HepG2 (cell line): Measurements from ENCODE around the gene CRY1. TPM values are rescaled to one million over a fixed set of nuclear protein-coding genes. Genes with fewer than 3 reads are reported as not detected.

Experiments
- ATAC-seq: fragments of 200-7000 bp; cut with Tn5 transposase; 3 replicates; pipeline ENCODE4 v1.9.1; 2020; ENCODE audit warnings: mild to moderate bottlenecking, moderate library complexity
- BruUV-seq: library from RNA; stranded (reverse); fragments of 400-500 nt; replicated peaks from 2 replicates; lab custom pipeline; 2021; lab: Mats Ljungman, UMichigan
- CTCF ChIA-PET: fragments of 300-600 bp; formaldehyde crosslinking; extraction: SDS; loops from one replicate; lab custom pipeline; 2021; ENCODE audit warnings: low total read pairs, inconsistent platforms, low intra/inter-chr PET ratio; lab: Yijun Ruan, JAX
- POLR2A ChIA-PET: fragments of 350-600 bp; sonication (Branson Sonifier 250); formaldehyde crosslinking; loops from one replicate; lab custom pipeline; 2020; ENCODE audit warnings: antibody characterized with exemption, inconsistent platforms; lab: Yijun Ruan, JAX
- DNase-seq: peaks from one replicate; pipeline ENCODE4 v3.0.0-alpha.2; 2015; ENCODE audit warnings: low spot score
- FAIRE-seq: peaks from 3 replicates; lab custom pipeline; 2011; peaks lifted over from hg19 to GRCh38; lab: Jason Lieb, UNC
- H2AFZ ChIP-seq: one replicate; pipeline ENCODE4 v1.6.1; 2011; ENCODE audit warnings: low read length, inconsistent platforms
- H3K27ac ChIP-seq: fragments of 300-600 bp; 3 replicates; pipeline ENCODE4 v1.8.0; 2011; ENCODE audit warnings: mixed run types, mild to moderate bottlenecking, mixed read lengths, low read length, inconsistent platforms; ENCODE audit not compliant: insufficient read depth; ENCODE audit errors: extremely low read length
- H3K27me3 ChIP-seq, 2 experiments: fragments of 200-600 bp in 1 of 2; 2 replicates in 1 of 2; 3 replicates in 1 of 2; pipeline versions ENCODE4 v1.6.0 to v1.8.0; 2011; ENCODE audit warnings: low read length in 2 of 2, mild to moderate bottlenecking in 2 of 2, moderate library complexity in 2 of 2, inconsistent platforms in 1 of 2; ENCODE audit not compliant: insufficient read depth in 2 of 2, control insufficient read depth in 1 of 2
- H3K36me3 ChIP-seq, 2 experiments: fragments of 200-600 bp in 1 of 2; replicated peaks in 1 of 2; 2 replicates in 1 of 2; 3 replicates in 1 of 2; pipeline versions ENCODE4 v1.5.1 to v1.8.0; 2011; ENCODE audit warnings: low read length in 2 of 2, inconsistent platforms in 1 of 2; ENCODE audit not compliant: insufficient read depth in 2 of 2, control insufficient read depth in 1 of 2
- H3K4me1 ChIP-seq: 2 replicates; pipeline ENCODE4 v1.5.1; 2012; ENCODE audit warnings: low read length, inconsistent platforms; ENCODE audit not compliant: insufficient read depth
- H3K4me2 ChIP-seq: 2 replicates; pipeline ENCODE4 v1.6.0; 2011; ENCODE audit warnings: low read depth, low read length, inconsistent platforms
- H3K4me3 ChIP-seq, 3 experiments: fragments of 200-600 bp in 1 of 3; sonication (generic), shearing (Covaris generic) in 1 of 3; replicated peaks in 1 of 3; 2 replicates each; pipeline ENCODE4 v1.5.1; 2011 to 2016; ENCODE audit warnings: low read length in 3 of 3, inconsistent platforms in 2 of 3, low read depth in 2 of 3, mild to moderate bottlenecking in 2 of 3, control low read depth in 1 of 3, mixed read lengths in 1 of 3; ENCODE audit not compliant: insufficient read depth in 1 of 3
- H3K79me2 ChIP-seq: one replicate; pipeline ENCODE4 v1.6.1; 2011; ENCODE audit warnings: low read length, inconsistent platforms; ENCODE audit not compliant: insufficient read depth
- H3K9ac ChIP-seq: 2 replicates; pipeline ENCODE4 v1.6.0; 2011; ENCODE audit warnings: mild to moderate bottlenecking, low read depth, low read length, inconsistent platforms; ENCODE audit not compliant: insufficient read depth
- H3K9me3 ChIP-seq: 2 replicates; pipeline ENCODE4 v1.5.1; 2012; ENCODE audit warnings: mild to moderate bottlenecking, low read length
- H4K20me1 ChIP-seq: 2 replicates; pipeline ENCODE4 v1.6.0; 2011; ENCODE audit warnings: inconsistent platforms, mild to moderate bottlenecking, low read length, moderate library complexity; ENCODE audit not compliant: insufficient read depth
- AGO1 ChIP-seq: fragments of 200-400 bp; formaldehyde crosslinking; IDR thresholded peaks from 2 replicates; pipeline ENCODE4 v1.6.1; 2017; ENCODE audit warnings: mild to moderate bottlenecking, low read depth, low read length, moderate library complexity; ENCODE audit not compliant: poor library complexity, severe bottlenecking
- CEBPB ChIP-seq: IDR thresholded peaks from 2 replicates; pipeline ENCODE4 v1.6.1; 2011; ENCODE audit warnings: low read depth, low read length, improper control_type of control experiment, borderline replicate concordance
- EZH2 ChIP-seq: conservative IDR thresholded peaks from 2 replicates; pipeline ENCODE4 v1.6.1; 2012; ENCODE audit warnings: mild to moderate bottlenecking, low read depth, low read length, moderate library complexity
- FOXA1 ChIP-seq, 2 experiments: fragments of 450-650 bp in 1 of 2; sonication (generic) in 1 of 2; formaldehyde crosslinking in 1 of 2; IDR thresholded peaks; 2 replicates each; pipeline versions ENCODE4 v1.4.0 to v1.6.1; 2016 to 2020; ENCODE audit warnings: missing genetic modification reagents in 1 of 2
- HES4 ChIP-seq: sonication (generic); formaldehyde crosslinking; IDR thresholded peaks from 2 replicates; pipeline ENCODE4 v1.9.0; 2021; ENCODE audit warnings: mild to moderate bottlenecking, missing genetic modification reagents, borderline replicate concordance
- HINFP ChIP-seq: sonication (generic); formaldehyde crosslinking; IDR thresholded peaks from 2 replicates; pipeline ENCODE4 v1.4.0; 2020; ENCODE audit warnings: low read depth, mild to moderate bottlenecking, missing genetic modification reagents
- KDM6A ChIP-seq: IDR thresholded peaks from 2 replicates; pipeline ENCODE4 v1.6.1; 2016; ENCODE audit warnings: low read depth
- KLF11 ChIP-seq: IDR thresholded peaks from 2 replicates; pipeline ENCODE4 v1.6.1; 2016; ENCODE audit warnings: missing compliant biosample characterization
- ONECUT2 ChIP-seq: sonication (generic); formaldehyde crosslinking; IDR thresholded peaks from 2 replicates; pipeline ENCODE4 v1.4.0; 2020; ENCODE audit warnings: missing genetic modification reagents
- POLR2A ChIP-seq, 2 experiments: IDR thresholded peaks; 2 replicates each; pipeline ENCODE4 v1.6.1; 2011; ENCODE audit warnings: low read depth in 2 of 2, low read length in 2 of 2, mild to moderate bottlenecking in 1 of 2, moderate library complexity in 1 of 2; ENCODE audit not compliant: insufficient read depth in 1 of 2
- TBL1XR1 ChIP-seq: fragments of 150-350 bp; IDR thresholded peaks from 2 replicates; pipeline ENCODE4 v1.6.1; 2014; ENCODE audit warnings: borderline replicate concordance, low read length; ENCODE audit not compliant: partially characterized antibody
- ZBTB44 ChIP-seq: sonication (generic); formaldehyde crosslinking; IDR thresholded peaks from 2 replicates; pipeline ENCODE4 v1.4.0; 2020; ENCODE audit warnings: missing genetic modification reagents
- ZMYM3 ChIP-seq: sonication (generic); formaldehyde crosslinking; IDR thresholded peaks from 2 replicates; pipeline ENCODE4 v1.5.1; 2020; ENCODE audit warnings: mild to moderate bottlenecking, missing genetic modification reagents
- ZNF629 ChIP-seq: sonication (generic); formaldehyde crosslinking; conservative IDR thresholded peaks from 2 replicates; pipeline ENCODE4 v1.5.0; 2020; ENCODE audit warnings: missing genetic modification reagents
- ZNF784 ChIP-seq: sonication (generic); formaldehyde crosslinking; IDR thresholded peaks from 2 replicates; pipeline ENCODE4 v1.5.1; 2020; ENCODE audit warnings: missing genetic modification reagents, mild to moderate bottlenecking, borderline replicate concordance
- WGBS: methylation state at CpG from one replicate; pipeline ENCODE4 v1.1.6; 2017; ENCODE audit warnings: low lambda C conversion rate; 5-methylcytosine and 5-hydroxymethylcytosine counted together
- in situ Hi-C: cut with HindIII; loops from 2 replicates; pipeline ENCODE4 v1.10.0; 2017; ENCODE audit warnings: low pct_unique_long_range_greater_than_20kb; ENCODE audit not compliant: extremely low pct_ligation_motif_present
- intact Hi-C: fragments of 100-400 bp; cut with micrococcal nuclease; formaldehyde crosslinking; loops from one replicate; pipeline ENCODE4 v1.10.0; 2022; ENCODE audit not compliant: unreplicated experiment
- polyA plus RNA-seq, 8 experiments: library from polyadenylated mRNA; depleted of rRNA in 3 of 8; stranded (reverse) in 7 of 8; unstranded in 1 of 8; fragments of >200 nt; fragmentation: Illumina TruSeq in 4 of 8; extraction: Trizol in 4 of 8; gene quantifications; 2 replicates each; pipeline versions ENCODE4 v1.2.1 to v1.2.3, GENCODE V29; 2011 to 2016; ENCODE audit warnings: low read depth in 4 of 8, missing spikeins in 1 of 8, mixed read lengths in 1 of 8; ENCODE audit not compliant: insufficient read depth in 1 of 8
- total RNA-seq, 5 experiments: library from RNA; depleted of rRNA; stranded (reverse); fragments of >200 nt; fragmentation: Illumina TruSeq; extraction: Trizol; gene quantifications; 2 replicates each; pipeline ENCODE4 v1.2.3, GENCODE V29; 2016; ENCODE audit warnings: low read depth in 1 of 5
- TF ChIP-seq, protein P1 (sequence below): sonication (generic); formaldehyde crosslinking; IDR thresholded peaks from 2 replicates; pipeline ENCODE4 v1.9.0; 2021; ENCODE audit warnings: missing genetic modification reagents, mild to moderate bottlenecking, borderline replicate concordance
- TF ChIP-seq, protein P2 (sequence below): IDR thresholded peaks from 2 replicates; pipeline ENCODE4 v1.6.1; 2018; ENCODE audit warnings: missing genetic modification reagents, mild to moderate bottlenecking, missing compliant biosample characterization

CRY1 gene
- total and polyA plus RNA-seq, 2 of the 13 experiments (the other 11 are each of a cell fraction or from before 2014, with no cell fraction given): 11.4 to 13.9 TPM

GRCh38 chr12:106945261-106945851, 148.0 kb downstream of the CRY1 start (continued):
- no peak for TF ChIP-seq HINFP
- no peak for TF ChIP-seq EZH2

DNA sequence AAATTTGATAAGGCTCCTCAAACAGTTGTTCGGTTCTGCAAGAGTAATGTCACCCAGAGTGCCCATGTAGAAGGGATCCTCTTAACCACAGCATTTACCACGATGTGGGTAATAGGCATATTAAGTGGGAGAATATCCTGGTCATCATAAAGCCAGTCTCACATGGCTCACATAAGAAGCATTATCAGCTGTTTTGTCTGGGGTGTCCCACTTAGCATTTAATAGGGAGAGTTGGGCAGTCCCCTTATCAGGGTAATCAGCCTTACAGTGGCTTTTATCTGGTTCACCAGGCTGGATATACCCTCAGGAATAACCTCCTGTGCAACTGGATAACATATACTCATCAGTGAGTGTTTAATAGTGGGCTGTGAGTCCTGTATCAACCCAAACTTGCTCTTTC, 150.6 kb downstream of the CRY1 start:
- no TSS peak for BruUV-seq
- H4K20me1 ChIP-seq: no peaks in the 10 kb centered on the region
- FAIRE-seq: no peak
- intact Hi-C loops: no loop called here
- in situ Hi-C loops: no loop called here
- POLR2A ChIA-PET: interaction anchor here (0.6 kb wide), 1 partner anchor 18 kb away, joined by 3 read pairs; no protein-coding TSS in a partner anchor
- H3K4me2 ChIP-seq: no peak overlapping the region
- H3K4me3 ChIP-seq: no peak overlapping the region
- H3K36me3 ChIP-seq: no peaks in the 10 kb centered on the region
- WGBS: 50% methylated on average over 2 of the region's 2 CpGs
- no peaks in the 10 kb centered on the region for H3K27me3 ChIP-seq
- CTCF ChIA-PET: no interaction called here
- TF ChIP-seq ONECUT2 (CRISPR knock-in tag) (no peak), ZMYM3 (CRISPR knock-in tag) (no peak), HES4 (CRISPR knock-in tag) (no peak), POLR2A (IDR thresholded peaks at IDR 0.05; ENCODE audit: insufficient read depth in 1 of 2, low read depth in 2 of 2, low read length in 2 of 2) (no peak), ZNF629 (CRISPR knock-in tag) (no peak), FOXA1 (IDR thresholded peaks at IDR 0.05) (no peak), FOXA1 (CRISPR knock-in tag; IDR thresholded peaks at IDR 0.05) (no peak), KDM6A (CRISPR knock-in tag) (no peak), CEBPB (no peak), TBL1XR1 (no peak), ZBTB44 (CRISPR knock-in tag) (no peak), KLF11 (no peak), AGO1 (no peak), ZNF784 (no peak)
- TF ChIP-seq, protein P1, sequence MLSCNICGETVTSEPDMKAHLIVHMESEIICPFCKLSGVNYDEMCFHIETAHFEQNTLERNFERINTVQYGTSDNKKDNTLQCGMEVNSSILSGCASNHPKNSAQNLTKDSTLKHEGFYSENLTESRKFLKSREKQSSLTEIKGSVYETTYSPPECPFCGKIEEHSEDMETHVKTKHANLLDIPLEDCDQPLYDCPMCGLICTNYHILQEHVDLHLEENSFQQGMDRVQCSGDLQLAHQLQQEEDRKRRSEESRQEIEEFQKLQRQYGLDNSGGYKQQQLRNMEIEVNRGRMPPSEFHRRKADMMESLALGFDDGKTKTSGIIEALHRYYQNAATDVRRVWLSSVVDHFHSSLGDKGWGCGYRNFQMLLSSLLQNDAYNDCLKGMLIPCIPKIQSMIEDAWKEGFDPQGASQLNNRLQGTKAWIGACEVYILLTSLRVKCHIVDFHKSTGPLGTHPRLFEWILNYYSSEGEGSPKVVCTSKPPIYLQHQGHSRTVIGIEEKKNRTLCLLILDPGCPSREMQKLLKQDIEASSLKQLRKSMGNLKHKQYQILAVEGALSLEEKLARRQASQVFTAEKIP (CRISPR knock-in tag): no peak
- TF ChIP-seq, protein P2, sequence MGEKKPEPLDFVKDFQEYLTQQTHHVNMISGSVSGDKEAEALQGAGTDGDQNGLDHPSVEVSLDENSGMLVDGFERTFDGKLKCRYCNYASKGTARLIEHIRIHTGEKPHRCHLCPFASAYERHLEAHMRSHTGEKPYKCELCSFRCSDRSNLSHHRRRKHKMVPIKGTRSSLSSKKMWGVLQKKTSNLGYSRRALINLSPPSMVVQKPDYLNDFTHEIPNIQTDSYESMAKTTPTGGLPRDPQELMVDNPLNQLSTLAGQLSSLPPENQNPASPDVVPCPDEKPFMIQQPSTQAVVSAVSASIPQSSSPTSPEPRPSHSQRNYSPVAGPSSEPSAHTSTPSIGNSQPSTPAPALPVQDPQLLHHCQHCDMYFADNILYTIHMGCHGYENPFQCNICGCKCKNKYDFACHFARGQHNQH (CRISPR knock-in tag): no peak
- no peak overlapping the region for H3K9ac ChIP-seq
- peaks cover 6% of the 10 kb centered on the region for H3K9me3 ChIP-seq
- H3K4me1 ChIP-seq: peaks cover 12% of the 10 kb centered on the region
- no peak for DNase-seq
- no peak for ATAC-seq
- no peaks in the 10 kb centered on the region for H3K79me2 ChIP-seq
- H2AFZ ChIP-seq: no peak overlapping the region
- H3K27ac ChIP-seq: no peak overlapping the region
